ENCODE measurements around the gene PDPN. TPM values are rescaled to one million over a fixed set of nuclear protein-coding genes. Genes with fewer than 3 reads are reported as not detected.

Gene PDPN
- total and polyA plus RNA-seq, 2 of the 8 experiments (the other 6 are each of a cell fraction or from before 2014, with no cell fraction given) = 44.7 to 169 TPM

DNA sequence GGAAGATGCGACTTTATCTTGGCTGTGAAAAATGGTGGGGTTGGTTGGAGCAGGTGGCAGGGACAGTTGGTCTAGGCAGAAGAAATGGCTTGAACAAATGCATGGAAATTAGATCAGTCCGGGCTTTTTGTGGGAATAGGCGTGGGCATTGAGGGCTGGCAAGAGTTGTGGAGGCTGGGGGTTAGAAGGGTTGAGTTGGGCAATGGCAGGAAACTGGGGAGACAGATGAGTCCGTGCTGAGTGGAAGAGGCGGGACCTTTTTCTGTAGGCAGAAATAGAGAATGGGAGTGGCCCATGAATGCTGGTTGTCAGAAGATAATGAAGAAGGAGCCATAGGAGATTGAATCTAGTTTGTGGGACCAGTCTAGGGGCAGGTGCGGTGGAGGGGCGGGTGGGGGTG, 6.9 kb downstream of the PDPN start (continued):
- TF ChIP-seq HDAC2 (IDR thresholded peaks at IDR 0.05; ENCODE audit: borderline replicate concordance in 1 of 2, low read depth in 2 of 2, low read length in 2 of 2) (no peak), SIX5 (IDR thresholded peaks at IDR 0.05; ENCODE audit: low read depth, low read length) (no peak)
- TF ChIP-seq, protein P1, sequence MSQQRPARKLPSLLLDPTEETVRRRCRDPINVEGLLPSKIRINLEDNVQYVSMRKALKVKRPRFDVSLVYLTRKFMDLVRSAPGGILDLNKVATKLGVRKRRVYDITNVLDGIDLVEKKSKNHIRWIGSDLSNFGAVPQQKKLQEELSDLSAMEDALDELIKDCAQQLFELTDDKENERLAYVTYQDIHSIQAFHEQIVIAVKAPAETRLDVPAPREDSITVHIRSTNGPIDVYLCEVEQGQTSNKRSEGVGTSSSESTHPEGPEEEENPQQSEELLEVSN (IDR thresholded peaks at IDR 0.05) = no peak
